GM18868 (cell line): ENCODE measurements around the gene HAL.

Experiments
- ATAC-seq: cut with Tn5 transposase; IDR thresholded peaks from one replicate; pipeline ENCODE4 v1.9.1; 2021; ENCODE audit warnings: mild to moderate bottlenecking, moderate library complexity; ENCODE audit not compliant: unreplicated experiment

The HAL gene, protein sequence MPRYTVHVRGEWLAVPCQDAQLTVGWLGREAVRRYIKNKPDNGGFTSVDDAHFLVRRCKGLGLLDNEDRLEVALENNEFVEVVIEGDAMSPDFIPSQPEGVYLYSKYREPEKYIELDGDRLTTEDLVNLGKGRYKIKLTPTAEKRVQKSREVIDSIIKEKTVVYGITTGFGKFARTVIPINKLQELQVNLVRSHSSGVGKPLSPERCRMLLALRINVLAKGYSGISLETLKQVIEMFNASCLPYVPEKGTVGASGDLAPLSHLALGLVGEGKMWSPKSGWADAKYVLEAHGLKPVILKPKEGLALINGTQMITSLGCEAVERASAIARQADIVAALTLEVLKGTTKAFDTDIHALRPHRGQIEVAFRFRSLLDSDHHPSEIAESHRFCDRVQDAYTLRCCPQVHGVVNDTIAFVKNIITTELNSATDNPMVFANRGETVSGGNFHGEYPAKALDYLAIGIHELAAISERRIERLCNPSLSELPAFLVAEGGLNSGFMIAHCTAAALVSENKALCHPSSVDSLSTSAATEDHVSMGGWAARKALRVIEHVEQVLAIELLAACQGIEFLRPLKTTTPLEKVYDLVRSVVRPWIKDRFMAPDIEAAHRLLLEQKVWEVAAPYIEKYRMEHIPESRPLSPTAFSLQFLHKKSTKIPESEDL

DNA sequence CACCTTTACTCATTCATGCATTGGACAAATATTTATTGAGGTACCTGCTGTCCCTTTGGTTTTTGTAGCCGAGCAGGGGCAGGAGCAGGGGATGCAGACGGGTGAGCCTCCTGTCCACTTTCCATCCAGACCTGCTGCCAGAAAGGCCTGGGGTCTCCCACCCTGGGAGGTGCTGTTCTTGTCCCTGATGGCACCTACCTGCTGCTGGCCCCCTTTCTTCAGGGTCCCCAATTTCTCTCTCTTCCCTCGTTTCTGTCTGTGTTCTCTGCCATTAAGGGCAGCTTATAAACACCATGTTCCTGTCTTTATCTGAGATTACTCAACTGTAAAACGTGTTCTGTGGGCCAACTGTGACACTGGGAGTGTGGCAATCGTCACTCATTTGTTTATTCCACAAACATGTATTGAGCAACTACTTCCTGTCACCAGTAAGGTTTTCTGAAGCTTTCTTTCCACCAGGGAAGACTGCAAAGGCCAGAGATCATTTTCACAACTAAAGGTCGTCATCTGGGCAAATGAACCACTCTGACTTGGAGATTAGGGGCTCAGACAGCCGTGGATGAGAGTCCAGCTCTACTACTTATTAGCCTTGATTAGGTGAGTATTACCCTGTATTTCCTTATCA is at the start of gene HAL:
Gene HAL (minus strand): TSS at position 311 of the 625 bp plus-strand sequence. CDS start 434 bp downstream, outside the sequence.
- ATAC-seq: no peak

DNA sequence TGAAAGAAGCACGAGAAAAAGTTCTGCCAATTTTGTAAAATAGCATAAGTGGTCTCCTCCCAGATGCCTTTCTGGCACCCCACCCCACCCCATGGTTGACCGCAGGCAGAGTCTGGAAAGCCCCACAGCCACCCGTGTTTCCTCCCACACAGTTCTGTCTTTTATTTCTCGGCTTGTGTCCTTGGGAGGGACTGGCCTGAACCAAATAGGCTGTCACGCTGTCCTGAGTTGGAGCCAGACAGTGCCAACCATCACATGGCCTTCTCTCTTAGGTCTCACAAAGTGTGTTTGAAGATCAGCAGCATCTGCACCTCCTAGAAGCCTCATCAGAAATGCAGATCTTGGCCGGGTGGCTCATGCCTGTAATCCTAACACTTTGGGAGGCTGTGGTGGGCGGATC is 49.4 kb upstream of the HAL start:
- ATAC-seq: peak; percentile 29

DNA sequence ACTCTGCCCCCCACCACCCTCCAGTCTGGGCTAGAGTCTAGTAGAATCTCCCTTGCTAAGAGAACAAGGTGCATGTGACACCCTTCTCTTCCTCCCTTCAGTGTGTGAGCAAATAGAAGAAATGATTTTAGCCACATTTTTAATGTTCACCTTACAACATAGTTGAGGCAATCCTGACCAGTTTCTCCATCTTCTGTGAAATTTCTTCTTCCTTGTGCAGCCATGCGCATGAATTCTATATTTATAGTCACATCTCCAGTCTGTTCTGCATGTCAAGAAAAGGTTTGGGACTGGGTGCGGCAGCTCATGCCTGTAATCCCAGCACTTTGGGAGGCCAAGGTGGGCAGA is 48.8 kb upstream of the HAL start:
- ATAC-seq: no peak

DNA sequence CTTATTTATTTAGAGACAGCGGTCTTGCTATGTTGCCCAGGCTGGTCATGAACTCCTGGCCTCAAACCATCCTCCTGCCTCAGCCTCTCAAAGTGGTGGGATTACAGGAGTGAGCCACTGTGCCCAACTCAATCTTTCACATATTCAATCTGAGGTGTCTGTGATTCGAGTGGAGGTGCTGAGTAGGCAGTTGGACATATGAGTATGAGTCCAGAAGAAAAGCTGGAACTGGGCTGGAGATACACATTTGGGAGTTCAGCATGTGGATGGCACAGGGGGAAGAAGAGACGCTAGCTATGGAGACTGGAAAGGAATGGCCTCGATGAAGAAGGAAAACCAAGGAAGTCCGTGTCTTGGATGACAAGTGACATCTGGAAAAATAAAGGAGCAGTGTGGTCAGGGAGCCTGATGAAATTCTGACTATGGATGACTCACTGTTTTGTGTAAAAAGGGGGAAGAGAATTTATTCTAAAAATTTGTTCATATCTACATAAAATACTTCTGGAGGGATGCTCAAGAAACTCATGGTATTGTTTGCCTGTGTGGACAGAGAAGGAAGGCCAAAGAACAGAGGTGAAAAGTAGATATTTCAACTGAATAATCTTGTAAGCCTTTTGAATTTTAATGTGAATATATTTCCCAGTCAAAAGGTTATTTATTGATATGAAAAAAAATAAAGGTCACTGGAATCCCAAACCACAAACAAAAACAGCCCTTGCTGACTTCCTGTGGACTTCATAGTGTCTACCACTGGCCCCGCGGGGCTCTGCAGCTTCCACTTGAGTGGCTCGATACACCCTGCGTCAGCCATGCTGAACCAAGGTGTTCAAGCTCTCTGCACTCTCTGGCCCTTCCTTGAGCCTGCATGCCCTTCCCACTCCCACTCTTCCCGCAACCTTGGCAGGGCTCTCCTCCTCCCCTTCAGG is 48.1 kb upstream of the HAL start:
- ATAC-seq: no peak

DNA sequence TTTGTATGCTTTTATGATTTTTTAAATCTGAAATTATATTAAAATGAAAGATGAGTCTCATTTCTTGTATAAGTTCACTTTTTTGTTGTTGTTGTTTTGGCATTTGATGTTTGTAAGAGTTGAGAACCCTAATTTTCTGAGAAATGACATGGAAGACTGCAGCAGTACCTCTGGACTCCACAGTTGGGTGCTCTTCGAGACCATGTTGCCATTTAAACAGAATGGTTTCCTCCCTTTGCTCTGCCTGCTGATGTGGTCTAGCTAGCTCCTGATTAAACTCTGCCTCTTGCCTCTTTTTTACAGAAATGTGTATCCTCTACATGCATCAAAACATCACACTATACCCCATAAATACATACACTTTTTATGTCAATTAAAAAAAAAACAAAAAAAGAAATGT is 45.0 kb upstream of the HAL start:
- no peak for ATAC-seq

DNA sequence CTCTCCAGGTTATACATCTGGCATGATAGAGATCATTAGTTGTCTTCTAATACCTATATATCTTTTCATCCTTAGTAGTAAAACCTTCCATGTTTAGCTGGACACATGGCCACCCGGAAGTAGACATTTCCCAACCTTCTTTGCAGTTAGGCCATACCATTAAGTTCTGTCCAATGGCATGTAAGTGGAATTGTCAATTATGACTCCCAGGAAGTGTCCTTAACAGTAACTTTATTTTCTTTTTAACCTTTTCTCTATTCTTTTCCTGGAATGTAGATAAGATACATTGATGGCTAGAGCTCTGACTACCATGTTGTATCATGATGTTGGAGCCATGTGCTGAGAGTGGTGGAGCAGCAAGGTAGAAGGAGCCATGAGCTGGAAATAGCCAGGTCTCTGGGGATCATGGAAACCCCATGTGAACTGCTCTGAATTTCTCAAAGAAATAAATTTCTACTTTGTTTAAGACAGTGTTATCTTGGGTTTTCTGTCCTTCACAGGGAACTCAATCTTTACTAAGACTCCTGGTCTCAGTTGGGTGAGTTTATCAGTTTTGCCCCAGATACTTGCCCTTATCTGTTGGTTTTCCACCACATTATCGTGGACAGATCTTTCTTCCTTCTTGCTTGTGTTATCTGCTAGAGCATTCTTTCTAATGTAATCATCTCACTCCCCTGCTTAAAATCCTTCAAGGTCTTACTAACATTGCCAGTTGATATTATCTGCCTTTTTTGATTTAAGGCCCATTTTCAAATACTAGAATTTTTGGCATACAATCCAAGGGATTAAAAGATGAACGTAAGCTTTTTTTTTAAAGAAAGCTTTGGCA is 44.4 kb upstream of the HAL start:
- no peak for ATAC-seq

DNA sequence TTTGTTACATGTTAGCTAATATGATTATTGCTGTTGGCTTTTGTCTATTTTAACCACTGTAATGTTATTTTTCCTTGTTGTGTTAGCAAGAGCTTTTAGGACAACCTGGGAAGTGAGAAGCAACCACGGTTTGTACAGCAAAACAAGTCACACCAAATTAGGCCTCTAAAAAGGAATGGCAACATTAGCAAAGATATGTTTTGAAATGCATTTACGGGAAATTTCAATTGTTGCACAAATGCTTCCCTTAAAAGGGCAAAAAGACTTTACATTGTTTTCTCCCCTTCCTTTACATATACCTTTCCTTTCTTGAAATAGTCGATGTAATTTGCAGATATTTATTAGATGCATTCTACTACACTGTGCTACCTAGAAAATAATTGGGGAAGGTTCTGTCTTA is 43.4 kb upstream of the HAL start:
- no peak for ATAC-seq

DNA sequence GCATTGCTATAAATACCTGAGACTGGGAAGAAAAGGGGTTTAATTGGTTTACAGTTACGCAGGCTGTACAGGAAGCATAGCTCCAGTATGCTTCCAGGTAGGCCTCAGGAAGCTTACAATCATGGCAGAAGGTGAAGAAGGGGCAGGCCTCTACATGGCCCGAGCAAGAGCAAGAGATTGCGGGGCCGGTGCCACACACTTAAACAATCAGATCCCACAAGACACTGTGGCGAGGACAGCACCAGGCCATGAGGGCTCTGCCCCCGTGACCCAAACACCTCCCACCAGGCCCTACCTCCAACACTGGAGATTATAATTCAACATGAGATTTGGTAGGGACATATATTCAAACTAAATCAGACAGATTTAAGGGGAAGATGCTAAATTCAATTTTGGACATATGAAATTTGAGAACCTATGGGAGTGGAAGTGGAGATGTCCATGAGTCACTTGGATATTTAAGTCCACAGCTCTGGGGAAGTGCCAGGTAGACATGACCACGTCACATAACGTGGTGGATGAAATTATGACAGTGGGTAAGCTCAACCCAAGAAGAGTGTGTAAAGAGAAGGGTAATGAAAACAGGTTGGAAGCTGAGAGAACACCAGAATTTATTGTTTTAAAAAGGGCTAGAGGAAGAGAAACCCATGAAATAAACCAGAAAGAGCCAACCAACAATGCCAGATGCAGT is 40.8 kb upstream of the HAL start:
- ATAC-seq: no peak

DNA sequence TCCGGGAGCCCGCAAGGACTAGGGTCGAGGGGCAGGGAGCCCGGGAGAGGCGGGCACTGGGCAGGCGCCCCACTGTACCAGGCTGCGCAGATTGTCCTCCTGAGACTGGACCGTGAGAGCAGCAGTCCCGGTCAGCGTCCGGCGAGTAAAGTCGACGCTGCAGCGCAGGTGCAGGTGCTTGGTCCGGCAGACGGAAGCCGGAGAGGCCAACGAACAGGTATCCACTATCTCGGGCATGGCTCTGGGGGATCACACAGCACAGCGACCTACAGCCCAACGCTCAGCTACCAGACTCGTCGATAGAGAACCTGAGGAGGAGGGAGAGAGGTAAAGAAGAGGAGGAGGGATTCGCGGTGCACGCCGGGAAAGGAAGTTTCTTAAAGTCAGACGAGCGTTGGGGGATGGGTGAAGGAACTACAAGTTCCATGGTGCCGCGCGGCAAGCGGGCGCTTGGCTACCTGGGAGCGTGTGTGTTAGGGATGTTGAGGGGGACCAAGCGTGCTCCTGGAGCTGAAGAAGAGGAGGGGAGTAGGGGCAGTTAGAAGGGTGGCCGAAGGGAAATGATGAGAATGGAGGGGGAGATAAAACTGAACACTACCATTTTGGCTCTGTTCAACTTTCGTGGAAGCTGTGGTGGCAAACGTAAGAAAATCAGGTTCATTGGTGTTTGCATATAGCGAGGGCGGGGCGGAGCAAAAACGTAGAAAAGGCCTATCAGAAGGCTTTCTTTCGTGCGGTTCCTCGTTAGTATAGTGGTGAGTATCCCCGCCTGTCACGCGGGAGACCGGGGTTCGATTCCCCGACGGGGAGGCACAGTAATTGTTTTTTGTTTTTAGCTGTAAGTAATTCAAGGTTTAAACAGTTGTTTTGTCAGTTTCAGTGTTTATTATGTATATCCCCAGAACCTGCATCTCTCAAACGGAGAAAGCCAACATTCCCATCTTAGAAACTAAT is 39.4 kb upstream of the HAL start, which contains the start of gene LTA4H:
Gene LTA4H (minus strand): TSS at position 305 of the 954 bp plus-strand sequence. CDS start 68 bp downstream, at position 237.
- ATAC-seq: peak; percentile 86

DNA sequence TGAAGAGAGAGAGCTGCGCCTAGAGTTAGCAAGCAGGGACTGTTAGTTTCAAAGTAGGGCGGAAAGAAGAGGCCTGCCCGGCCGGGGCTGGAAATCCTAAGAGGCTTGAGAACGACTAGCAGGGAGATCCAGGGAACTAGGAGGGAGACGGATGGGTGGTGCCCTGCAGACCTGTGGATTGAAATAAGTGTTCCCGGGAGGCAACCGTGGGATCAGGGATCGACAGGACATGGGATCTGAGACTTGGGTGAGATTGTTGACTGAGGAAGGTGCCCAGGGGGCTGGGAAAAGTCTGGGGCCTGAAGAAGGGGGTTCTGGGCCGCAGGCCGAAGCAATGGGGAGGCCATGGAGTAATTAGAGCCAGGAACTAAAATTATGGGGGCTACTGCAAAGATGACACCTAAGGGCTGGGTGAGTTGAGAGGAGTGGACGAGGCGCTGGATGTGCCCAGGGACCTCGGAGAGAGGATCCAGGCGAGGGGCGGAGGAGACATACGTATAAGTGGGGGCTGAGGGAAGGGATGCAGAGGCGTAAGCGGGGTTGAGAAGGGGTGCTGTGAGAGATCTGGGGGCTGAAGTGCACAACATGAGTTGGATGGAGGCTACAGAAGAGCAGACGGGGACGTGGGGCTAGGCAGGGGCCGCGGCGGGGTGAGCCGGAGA is 38.6 kb upstream of the HAL start:
- peak; percentile 9 for ATAC-seq

DNA sequence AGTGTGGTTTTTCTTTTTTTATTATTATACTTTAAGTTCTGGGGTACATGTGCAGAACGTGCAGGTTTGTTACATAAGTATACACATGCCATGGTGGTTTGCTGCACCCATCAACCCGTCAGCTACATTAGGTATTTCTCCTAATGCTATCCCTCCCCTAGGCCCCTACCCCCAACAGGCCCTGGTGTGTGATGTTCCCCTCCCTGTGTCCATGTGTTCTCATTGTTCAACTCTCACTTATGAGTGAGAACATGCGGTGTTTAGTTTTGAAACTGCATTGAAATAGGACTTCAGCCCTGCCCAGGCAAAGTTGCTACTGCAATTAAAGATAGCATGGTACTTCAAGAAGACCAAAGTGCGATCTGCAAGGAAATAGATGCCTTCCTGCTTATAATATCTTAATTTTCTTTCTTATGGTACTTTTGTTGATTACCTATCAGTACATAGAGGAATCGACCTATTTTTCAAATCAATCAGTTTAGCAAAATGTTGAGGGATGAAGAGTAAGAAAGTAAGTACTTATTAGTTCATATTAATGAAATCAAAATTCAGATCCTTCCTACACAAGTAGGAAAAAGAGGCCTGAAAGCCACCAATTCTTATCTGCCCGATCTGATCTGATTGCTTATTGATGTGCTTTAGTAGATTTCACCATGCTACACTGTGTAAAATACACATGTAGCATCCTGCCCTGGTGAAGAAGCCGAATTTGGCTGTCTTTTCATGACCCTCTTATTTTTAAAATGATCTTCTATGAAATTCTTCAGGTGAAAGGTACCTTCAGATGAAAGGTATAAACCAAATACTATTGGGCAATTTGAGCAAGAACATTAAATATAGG is 37.6 kb upstream of the HAL start:
- ATAC-seq: no peak

DNA sequence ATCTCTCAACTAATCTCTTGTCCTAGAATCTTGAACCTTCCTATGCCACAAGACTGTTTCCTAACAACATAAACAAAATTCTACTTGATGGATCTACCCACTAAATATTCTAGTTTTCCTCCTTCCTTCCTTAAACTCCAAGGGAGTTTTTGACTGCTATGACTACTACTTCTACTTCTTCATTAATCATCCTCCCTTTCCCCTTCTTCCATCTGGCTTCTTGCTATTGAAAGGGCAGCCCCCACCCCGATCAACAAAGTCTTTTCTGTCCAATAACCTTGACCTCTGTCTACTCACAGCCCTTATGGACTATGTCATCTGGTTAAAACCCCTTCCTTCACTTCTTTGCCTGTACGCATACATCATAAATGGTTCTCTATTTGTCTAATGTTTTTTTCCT is 33.7 kb upstream of the HAL start:
- no peak for ATAC-seq

DNA sequence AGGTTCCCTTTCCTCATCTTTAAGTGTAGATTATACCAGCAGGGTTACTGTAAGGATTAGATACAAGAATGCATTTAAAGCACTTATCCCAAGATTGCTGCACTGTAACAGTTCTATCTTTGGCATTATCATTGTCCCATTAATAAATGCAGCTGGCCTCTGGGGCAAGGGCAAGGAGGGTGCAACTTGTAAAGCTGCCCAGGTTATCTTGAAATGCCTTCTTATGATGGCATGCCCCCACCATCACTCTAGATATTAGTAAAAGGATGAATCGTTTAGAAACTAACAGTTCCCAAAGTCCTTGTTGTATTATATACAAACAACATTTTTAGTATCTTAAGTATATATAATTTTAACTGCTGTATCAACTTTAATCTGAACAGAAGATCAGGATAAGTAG is 32.4 kb upstream of the HAL start:
- ATAC-seq: no peak

DNA sequence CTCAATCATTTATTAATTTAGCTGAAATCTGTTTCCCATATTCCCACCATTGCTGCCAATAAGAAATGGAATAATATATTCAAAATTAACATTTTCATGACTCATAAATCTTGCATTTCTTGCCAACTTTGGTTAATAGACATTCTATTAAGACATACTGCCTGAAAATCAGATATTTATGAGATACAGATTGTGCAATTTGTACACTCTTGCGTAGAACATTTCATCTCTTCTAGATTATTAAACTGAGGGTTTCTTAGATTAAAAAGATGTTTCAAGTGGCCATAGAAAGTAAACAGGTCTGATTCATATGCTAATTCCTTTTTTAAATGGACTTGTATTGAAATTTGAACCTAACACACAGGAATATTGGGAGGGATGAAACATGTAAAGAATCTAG is 30.2 kb upstream of the HAL start:
- no peak for ATAC-seq

DNA sequence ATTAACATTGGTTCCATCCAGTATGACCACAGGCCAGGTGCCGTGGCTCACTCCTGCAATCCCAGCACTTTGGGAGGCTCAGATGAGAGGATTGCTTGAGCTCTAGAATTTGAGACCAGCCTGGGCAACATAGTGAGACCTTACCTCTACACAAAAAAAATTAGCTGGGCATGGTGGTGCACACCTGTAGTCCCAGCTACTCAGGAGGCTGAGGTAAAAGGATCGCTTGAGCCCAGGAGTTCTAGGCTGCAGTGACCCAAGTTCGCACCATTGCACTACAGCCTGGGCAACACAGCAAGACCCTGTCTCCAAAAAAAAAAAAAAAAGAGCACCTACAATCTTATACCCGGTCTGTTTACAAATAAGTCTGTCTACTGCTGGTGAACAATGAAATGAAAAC is 29.4 kb upstream of the HAL start:
- ATAC-seq: no peak

DNA sequence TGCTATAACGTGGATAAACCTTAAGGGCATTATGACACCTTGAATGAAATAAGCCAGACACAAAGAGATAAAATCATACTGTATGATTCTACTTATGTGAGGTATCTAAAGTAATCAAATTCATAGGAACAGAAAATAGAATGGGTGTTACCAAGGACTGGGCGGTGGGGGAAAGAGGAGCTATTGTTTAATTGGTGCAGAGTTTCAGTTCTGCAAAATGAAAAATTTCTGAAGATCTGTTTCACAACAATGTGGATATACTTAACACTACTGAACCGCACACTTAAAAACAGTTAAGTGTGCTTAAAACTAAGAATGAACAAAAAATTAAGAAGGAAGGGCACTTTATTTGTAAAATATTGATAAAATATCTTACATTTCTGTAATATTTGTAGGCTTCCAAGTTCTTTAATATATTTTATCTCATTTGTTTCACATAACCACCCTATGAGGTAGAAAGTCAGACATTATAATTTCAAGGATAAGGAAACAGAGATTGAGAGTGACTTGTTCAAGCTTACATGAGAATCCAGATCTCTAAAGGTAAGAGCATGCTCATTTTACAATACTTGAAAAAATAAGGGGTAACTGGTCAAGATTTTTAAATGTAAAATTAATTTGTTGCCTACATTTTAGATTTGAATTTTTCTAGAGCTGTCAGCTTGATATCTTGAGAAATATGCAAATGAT is 24.3 kb upstream of the HAL start:
- peak; percentile 98 for ATAC-seq
